ENCODE measurements around the gene HOMER3. TPM values are rescaled to one million over a fixed set of nuclear protein-coding genes. Genes with fewer than 3 reads are reported as not detected.

The HOMER3 gene
- total RNA-seq, 1 donor from 2014 or later = 2.3 TPM

GRCh38 chr19:18889949-18890745 lies 50.9 kb downstream of the HOMER3 start:
- intact Hi-C loops (cut with micrococcal nuclease) = no loop called here
- Mint-ChIP-seq H3K27ac (no peak overlapping the region), H3K9me3 (no peaks in the 10 kb centered on the region), H3K36me3 (ENCODE audit: low read depth) (no peaks in the 10 kb centered on the region), H3K27me3 (peaks cover 17% of the 10 kb centered on the region), H3K4me3 (no peak overlapping the region), H3K4me1 (peaks cover 6% of the 10 kb centered on the region)
- ATAC-seq (ENCODE audit: low read depth) (no peak), DNase-seq (no peak)
- no peak for TF ChIP-seq CTCF (IDR thresholded peaks at IDR 0.05)
- ChIA-PET CTCF (no interaction called here), POLR2A (no interaction called here)

- Mint-ChIP-seq H3K27me3 (peaks cover 10% of the 10 kb centered on the region), H3K9me3 (no peaks in the 10 kb centered on the region), H3K36me3 (ENCODE audit: low read depth) (no peaks in the 10 kb centered on the region), H3K27ac (no peak overlapping the region), H3K4me1 (no peaks in the 10 kb centered on the region), H3K4me3 (no peak overlapping the region)
- ChIA-PET CTCF (no interaction called here), POLR2A (no interaction called here)
- intact Hi-C loops (cut with micrococcal nuclease) = no loop called here
- ATAC-seq (ENCODE audit: low read depth) (no peak), DNase-seq (no peak)
- no peak for TF ChIP-seq CTCF (IDR thresholded peaks at IDR 0.05)
Observed at GRCh38 chr19:18886972-18887371, 54.0 kb downstream of the HOMER3 start.

- Mint-ChIP-seq H3K4me3 (no peak overlapping the region), H3K27ac (no peak overlapping the region), H3K27me3 (peaks cover 4% of the 10 kb centered on the region), H3K9me3 (no peaks in the 10 kb centered on the region), H3K36me3 (ENCODE audit: low read depth) (no peaks in the 10 kb centered on the region), H3K4me1 (no peaks in the 10 kb centered on the region)
- ATAC-seq (ENCODE audit: low read depth) = no peak
- intact Hi-C loops (cut with micrococcal nuclease) = no loop called here
- ChIA-PET CTCF (no interaction called here), POLR2A (no interaction called here)
- no peak for TF ChIP-seq CTCF (IDR thresholded peaks at IDR 0.05)
- DNase-seq = no peak
Observed at GRCh38 chr19:18883526-18884304, 57.3 kb downstream of the HOMER3 start.

- intact Hi-C loops (cut with micrococcal nuclease) = no loop called here
- ATAC-seq (ENCODE audit: low read depth) = no peak
- Mint-ChIP-seq H3K36me3 (ENCODE audit: low read depth) (no peaks in the 10 kb centered on the region), H3K4me1 (no peaks in the 10 kb centered on the region), H3K4me3 (no peak overlapping the region), H3K27ac (no peak overlapping the region), H3K9me3 (peaks cover 3% of the 10 kb centered on the region), H3K27me3 (no peaks in the 10 kb centered on the region)
- DNase-seq = no peak
- no peak for TF ChIP-seq CTCF (IDR thresholded peaks at IDR 0.05)
- ChIA-PET POLR2A (interaction anchor here (0.7 kb wide), 1 partner anchor 441 kb away, joined by 4 read pairs; no protein-coding TSS in a partner anchor), CTCF (no interaction called here)
Observed at GRCh38 chr19:18881491-18881890, 59.5 kb downstream of the HOMER3 start.

- CTCF ChIA-PET = no interaction called here
- ATAC-seq (ENCODE audit: low read depth) (peak; percentile 57), DNase-seq (no peak)
- Mint-ChIP-seq H3K36me3 (ENCODE audit: low read depth) (no peaks in the 10 kb centered on the region), H3K4me3 (no peak overlapping the region), H3K4me1 (no peaks in the 10 kb centered on the region), H3K27ac (no peak overlapping the region), H3K27me3 (no peaks in the 10 kb centered on the region), H3K9me3 (peaks cover 3% of the 10 kb centered on the region)
- TF ChIP-seq CTCF (IDR thresholded peaks at IDR 0.05) = no peak
- POLR2A ChIA-PET = no interaction called here
- intact Hi-C loops (cut with micrococcal nuclease) = no loop called here
Observed at GRCh38 chr19:18879579-18880373, 61.2 kb downstream of the HOMER3 start.

All from activated B cell treated with CpG ODN at 0.5 μM for 24 hours (primary cell).